HEK293 (cell line): ENCODE data around the gene POLR1B.
A peak's percentile ranks its signal among the peaks of the same experiment; 100 is the strongest.

Experiments
- CTCF ChIA-PET: fragments of 350-600 bp; formaldehyde crosslinking; extraction: SDS; loops from one replicate; lab custom pipeline; 2021; ENCODE audit warnings: antibody characterized with exemption; lab: Yijun Ruan, JAX
- POLR2A ChIA-PET: fragments of 300-600 bp; formaldehyde crosslinking; extraction: SDS; loops from one replicate; lab custom pipeline; 2020; ENCODE audit warnings: antibody characterized with exemption, inconsistent platforms; lab: Yijun Ruan, JAX
- H3K27ac ChIP-seq: fragments of 200-500 bp; sonication (Bioruptor generic); 2 replicates; pipeline ENCODE4 v1.5.1; 2014; ENCODE audit warnings: low read depth, low read length, control low read depth, inconsistent platforms; ENCODE audit errors: extremely low read depth
- H3K36me3 ChIP-seq, 2 experiments: fragments of 200-500 bp in 1 of 2; sonication (Bioruptor generic) in 1 of 2; 1 replicate in 1 of 2; 2 replicates in 1 of 2; pipeline ENCODE4 v1.5.1; 2014 to 2017; ENCODE audit warnings: inconsistent platforms in 2 of 2, low read length in 2 of 2; ENCODE audit not compliant: control insufficient read depth in 2 of 2, insufficient read depth in 1 of 2
- H3K4me1 ChIP-seq: fragments of 200-500 bp; sonication (Bioruptor generic); 2 replicates; pipeline ENCODE4 v1.5.1; 2014; ENCODE audit warnings: mild to moderate bottlenecking, low read length, inconsistent platforms; ENCODE audit not compliant: control insufficient read depth, insufficient read depth
- H3K4me3 ChIP-seq: 2 replicates; pipeline ENCODE4 v1.5.1; 2011; ENCODE audit warnings: low read depth, mild to moderate bottlenecking, control low read depth, low read length, moderate library complexity
- H3K9me3 ChIP-seq: fragments of 200-500 bp; sonication (Bioruptor generic); 2 replicates; pipeline ENCODE4 v1.5.1; 2014; ENCODE audit warnings: low read depth, low read length, inconsistent platforms; ENCODE audit not compliant: control insufficient read depth, insufficient read depth
- BCL11B ChIP-seq: fragments of 450-650 bp; formaldehyde crosslinking; IDR thresholded peaks from 2 replicates; pipeline ENCODE4 v1.5.1; 2016; ENCODE audit warnings: low read depth, missing biosample characterization, missing genetic modification characterization
- GLIS1 ChIP-seq: fragments of 450-650 bp; formaldehyde crosslinking; IDR thresholded peaks from 2 replicates; pipeline ENCODE4 v1.5.1; 2016; ENCODE audit warnings: missing biosample characterization, missing genetic modification characterization
- HOXC10 ChIP-seq: sonication (generic); formaldehyde crosslinking; IDR thresholded peaks from 2 replicates; pipeline ENCODE4 v1.8.1; 2023; ENCODE audit warnings: mild to moderate bottlenecking, missing genetic modification reagents
- KLF1 ChIP-seq: fragments of 450-650 bp; formaldehyde crosslinking; IDR thresholded peaks from 2 replicates; pipeline ENCODE4 v1.5.1; 2016; ENCODE audit warnings: missing biosample characterization, missing genetic modification characterization
- PRDM2 ChIP-seq: fragments of 450-650 bp; formaldehyde crosslinking; IDR thresholded peaks from 2 replicates; pipeline ENCODE4 v1.5.1; 2016; ENCODE audit warnings: missing biosample characterization, missing genetic modification characterization, borderline replicate concordance
- REPIN1 ChIP-seq: fragments of 450-650 bp; formaldehyde crosslinking; IDR thresholded peaks from 2 replicates; pipeline ENCODE4 v1.5.1; 2017; ENCODE audit warnings: missing biosample characterization, missing genetic modification characterization, low read depth
- TRIM28 ChIP-seq: IDR thresholded peaks from 2 replicates; pipeline ENCODE4 v1.6.1; 2011; ENCODE audit warnings: low read length, control low read depth, borderline replicate concordance
- WT1 ChIP-seq: fragments of 450-650 bp; formaldehyde crosslinking; IDR thresholded peaks from 2 replicates; pipeline ENCODE4 v1.5.1; 2016; ENCODE audit warnings: missing biosample characterization, missing genetic modification characterization
- ZNF146 ChIP-seq: fragments of 450-650 bp; formaldehyde crosslinking; IDR thresholded peaks from 2 replicates; pipeline ENCODE4 v1.5.1; 2016; ENCODE audit warnings: missing biosample characterization, missing genetic modification characterization
- ZNF174 ChIP-seq: fragments of 450-650 bp; formaldehyde crosslinking; IDR thresholded peaks from 2 replicates; pipeline ENCODE4 v1.5.0; 2017; ENCODE audit warnings: missing biosample characterization, mild to moderate bottlenecking, missing genetic modification characterization
- ZNF19 ChIP-seq: fragments of 450-650 bp; formaldehyde crosslinking; IDR thresholded peaks from 2 replicates; pipeline ENCODE4; 2016; ENCODE audit warnings: missing biosample characterization, missing genetic modification characterization, low read depth
- ZNF37A ChIP-seq: fragments of 450-650 bp; IDR thresholded peaks from 2 replicates; pipeline ENCODE4 v1.5.1; 2018; ENCODE audit warnings: missing biosample characterization, missing genetic modification characterization
- ZNF449 ChIP-seq: fragments of 450-650 bp; formaldehyde crosslinking; IDR thresholded peaks from 2 replicates; pipeline ENCODE4 v1.5.1; 2017; ENCODE audit warnings: missing biosample characterization, mild to moderate bottlenecking, missing genetic modification characterization, moderate library complexity
- ZNF548 ChIP-seq: fragments of 450-650 bp; formaldehyde crosslinking; IDR thresholded peaks from 2 replicates; pipeline ENCODE4 v1.5.1; 2016; ENCODE audit warnings: missing biosample characterization, missing genetic modification characterization
- ZNF629 ChIP-seq: fragments of 450-650 bp; formaldehyde crosslinking; IDR thresholded peaks from 2 replicates; pipeline ENCODE4 v1.5.1; 2017; ENCODE audit warnings: missing biosample characterization, missing genetic modification characterization
- ZNF639 ChIP-seq: fragments of 450-650 bp; formaldehyde crosslinking; IDR thresholded peaks from 2 replicates; pipeline ENCODE4 v1.5.1; 2016; ENCODE audit warnings: missing biosample characterization, missing genetic modification characterization
- ZNF654 ChIP-seq: fragments of 450-650 bp; formaldehyde crosslinking; IDR thresholded peaks from 2 replicates; pipeline ENCODE4 v1.5.1; 2016; ENCODE audit warnings: low read depth, missing biosample characterization, missing genetic modification characterization

Gene POLR1B

GRCh38 chr2:112542123-112542983, at the start of gene POLR1B (continued):
- TF ChIP-seq ZNF37A (no peak), ZNF19 (tag by site-specific recombination) (no peak), GLIS1 (tag by site-specific recombination) (0 out of 2 replicates have a peak, but pooled peaks have one; percentile 5)

GRCh38 chr2:112493048-112493447, 49.2 kb upstream of the POLR1B start:
- CTCF ChIA-PET: interaction anchor here (1.0 to 2.0 kb wide), 3 partner anchors 9 to 51 kb away, joined by 5 to 8 read pairs (median 6); no protein-coding TSS in a partner anchor
- POLR2A ChIA-PET: interaction anchor here (0.6 to 1.2 kb wide), 3 partner anchors 9 to 60 kb away, joined by 3 to 4 read pairs (median 3); partner anchors contain the start of gene RGPD8
- TF ChIP-seq ZNF548 (tag by site-specific recombination): no peak
- no peak for TF ChIP-seq ZNF146
- TF ChIP-seq ZNF629: no peak
- TF ChIP-seq ZNF449 (tag by site-specific recombination): no peak
- no peak for TF ChIP-seq BCL11B (tag by site-specific recombination)
- TF ChIP-seq HOXC10 (CRISPR knock-in tag): no peak
- no peak for TF ChIP-seq KLF1
- TF ChIP-seq ZNF639 (tag by site-specific recombination): no peak
- no peak for TF ChIP-seq REPIN1 (tag by site-specific recombination)
- TF ChIP-seq TRIM28: no peak
- Histone ChIP-seq H3K4me1 (peaks cover 7% of the 10 kb centered on the region), H3K36me3 (peaks cover 13 to 30% of the 10 kb centered on the region in 2 experiments), H3K9me3 (no peaks in the 10 kb centered on the region), H3K27ac (no peak overlapping the region), H3K4me3 (no peak overlapping the region)

DNA sequence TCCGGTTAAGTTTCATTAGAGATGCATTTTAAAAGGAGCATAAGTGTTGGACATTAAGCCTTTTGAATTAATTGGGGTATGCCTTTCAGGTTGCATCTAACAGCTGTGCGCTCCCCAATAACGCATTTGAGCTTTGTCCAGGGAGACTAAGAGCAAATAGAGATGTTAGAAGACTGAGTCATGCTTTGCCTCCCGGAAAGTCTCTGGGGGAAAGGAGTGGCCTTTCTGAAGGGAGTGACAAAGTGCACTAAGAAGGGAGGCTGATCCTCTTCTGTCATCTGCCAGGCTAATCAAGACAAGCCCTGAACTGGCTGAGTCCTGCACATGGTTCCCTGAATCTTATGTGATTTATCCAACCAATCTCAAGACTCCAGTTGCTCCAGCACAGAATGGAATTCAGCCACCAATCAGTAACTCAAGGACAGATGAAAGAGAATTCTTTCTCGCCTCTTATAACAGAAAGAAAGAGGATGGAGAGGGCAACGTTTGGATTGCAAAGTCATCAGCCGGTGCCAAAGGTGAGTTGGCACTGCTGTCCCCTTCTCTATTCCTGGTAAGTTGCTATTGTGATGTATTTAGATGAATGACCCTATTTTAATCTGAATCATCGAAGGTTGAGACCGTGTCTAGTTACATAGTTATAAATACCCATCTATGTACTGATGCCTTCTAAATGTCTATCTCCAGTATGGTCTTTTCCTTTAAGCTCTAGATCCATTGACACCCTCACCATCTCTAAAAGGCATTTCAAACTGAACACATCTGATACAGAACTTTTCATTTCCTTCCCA, 48.2 kb upstream of the POLR1B start:
- CTCF ChIA-PET: interaction anchor here (0.5 to 2.0 kb wide), 3 partner anchors 14 to 197 kb away, joined by 3 to 8 read pairs (median 5); no protein-coding TSS in a partner anchor
- no peak overlapping the region for H3K27ac ChIP-seq
- TF ChIP-seq ZNF654 (tag by site-specific recombination): no peak
- no peak for TF ChIP-seq ZNF174 (tag by site-specific recombination)
- TF ChIP-seq WT1: peak; percentile 91
- no peak for TF ChIP-seq PRDM2
- peak; percentile 66 for TF ChIP-seq GLIS1 (tag by site-specific recombination)
- H3K36me3 ChIP-seq: peaks cover 13 to 27% of the 10 kb centered on the region in 2 experiments
- H3K9me3 ChIP-seq: no peaks in the 10 kb centered on the region
- peaks cover 7% of the 10 kb centered on the region for H3K4me1 ChIP-seq
- H3K4me3 ChIP-seq: no peak overlapping the region
- POLR2A ChIA-PET: interaction anchor here (0.7 to 1.3 kb wide), 3 partner anchors 10 to 61 kb away, joined by 3 read pairs; partner anchors contain the start of gene RGPD8
